HTR-8/SVneo (cell line): Measurements from ENCODE around the gene IFT20.

Experiments
- DNase-seq: peaks from one replicate; pipeline ENCODE4 v3.0.0; 2011; ENCODE audit warnings: low spot score, mixed read lengths; ENCODE audit not compliant: insufficient read length
- FAIRE-seq: peaks from 2 replicates; lab custom pipeline; 2011; peaks lifted over from hg19 to GRCh38; lab: Jason Lieb, UNC

IFT20 gene

DNA sequence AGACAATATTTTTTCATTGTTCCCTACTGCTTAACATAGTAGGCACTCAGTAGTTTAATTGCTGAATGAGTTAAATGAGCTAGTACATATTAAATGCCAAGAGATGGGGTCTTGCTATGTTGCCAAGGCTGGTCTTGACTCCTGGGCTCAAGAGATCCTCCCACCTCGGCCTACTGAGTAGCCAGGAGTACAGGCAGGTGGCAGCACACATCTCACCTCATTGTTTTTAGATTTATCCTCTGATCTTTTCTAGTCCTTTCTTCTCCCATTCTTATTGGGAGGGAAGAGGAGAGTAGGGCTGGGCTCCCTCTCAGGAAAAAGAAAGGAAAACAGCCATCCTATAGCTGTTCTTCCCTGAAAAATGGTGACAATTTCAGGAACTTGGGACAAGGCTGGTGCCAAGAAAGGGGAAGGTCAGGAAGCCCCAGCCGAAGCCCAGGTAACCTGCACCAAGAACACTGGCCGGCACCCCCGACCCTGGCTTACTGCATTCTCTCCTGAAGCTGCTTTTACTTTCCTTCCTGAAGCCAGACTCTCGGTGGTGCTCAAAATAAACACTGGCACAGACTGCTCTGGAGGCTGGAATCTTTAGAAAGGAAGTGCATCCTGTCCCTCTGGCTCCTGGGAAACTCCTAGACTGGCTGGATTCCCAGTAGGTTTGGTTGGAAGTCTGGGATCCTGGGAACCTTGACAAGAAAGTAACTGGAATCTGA lies 2.9 kb upstream of the IFT20 start:
- FAIRE-seq = no peak

DNA sequence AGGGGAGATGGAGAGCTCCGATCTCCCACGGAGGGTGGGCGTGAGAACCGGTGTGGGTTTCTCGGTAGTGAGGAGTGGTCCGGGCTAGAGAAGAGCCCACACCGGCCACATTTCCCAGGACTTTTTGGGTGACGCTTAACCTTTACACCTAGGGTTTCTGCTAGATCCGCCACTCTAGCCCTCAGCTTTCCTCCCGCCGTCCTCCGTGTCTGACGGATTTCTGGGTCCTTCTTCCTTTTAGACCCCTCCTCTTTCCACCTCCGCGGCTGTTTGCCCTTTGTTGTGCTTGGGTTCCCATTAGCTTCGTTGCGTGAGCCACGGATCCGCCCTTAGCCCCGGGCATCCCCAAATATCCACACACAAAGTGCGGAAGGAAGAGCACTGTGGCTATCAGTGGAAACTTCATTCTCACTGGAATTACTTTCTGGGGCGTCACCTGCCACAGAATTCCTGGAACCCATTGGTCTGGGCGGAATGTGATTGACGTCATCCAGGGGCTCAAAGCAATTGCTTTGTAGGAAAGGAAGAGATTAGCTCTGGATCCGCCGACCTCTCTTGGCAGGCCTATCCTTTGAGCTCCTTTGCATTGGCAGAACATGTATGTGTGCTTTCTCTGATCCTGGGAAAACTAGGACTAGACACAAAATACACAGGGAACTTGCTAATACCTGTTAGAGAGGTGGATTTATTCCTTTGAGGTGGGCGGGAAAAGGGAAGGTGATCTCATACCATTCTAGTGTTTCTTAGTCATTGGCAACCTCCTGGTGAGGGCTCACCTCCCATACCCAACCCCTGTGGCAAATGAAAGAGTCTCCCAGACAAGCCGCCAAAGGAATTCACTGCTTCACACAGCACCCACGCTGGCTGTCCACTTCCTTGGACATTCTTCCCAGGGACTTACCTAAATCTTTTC lies 943 bp upstream of the IFT20 start:
- DNase-seq (peak; percentile 87), FAIRE-seq (peak; percentile 66)

More for the DNA sequence above, 2.9 kb upstream of the IFT20 start:
- no peak for DNase-seq

- no peak for FAIRE-seq
Measured at GRCh38 chr17:28334666-28335200, 539 bp downstream of the IFT20 start.

DNA sequence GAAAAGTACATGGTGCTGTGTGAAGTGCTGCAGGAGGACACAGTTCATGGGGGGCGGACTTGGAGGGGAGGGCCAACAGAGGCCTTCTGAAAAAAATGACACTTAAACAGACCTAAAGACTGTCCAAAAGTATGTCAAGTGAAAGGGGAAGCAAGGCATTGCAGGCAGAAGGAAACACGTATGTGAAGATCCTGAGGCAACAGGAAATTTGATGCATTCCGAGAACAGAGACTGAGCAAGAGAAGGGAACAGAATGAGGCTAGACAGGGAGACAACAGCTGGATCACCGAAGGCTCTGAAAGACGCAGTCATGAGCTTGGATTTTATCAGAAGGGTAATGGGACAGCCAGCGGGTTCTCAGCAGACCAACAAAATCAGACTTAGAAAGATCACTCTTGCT lies 1.1 kb downstream of the IFT20 start:
- DNase-seq = no peak
- FAIRE-seq = no peak

More at GRCh38 chr17:28334666-28335200, 539 bp downstream of the IFT20 start:
- DNase-seq = no peak

- FAIRE-seq (no peak), DNase-seq (no peak)
Measured at GRCh38 chr17:28333083-28333746, 2.1 kb downstream of the IFT20 start.

DNA sequence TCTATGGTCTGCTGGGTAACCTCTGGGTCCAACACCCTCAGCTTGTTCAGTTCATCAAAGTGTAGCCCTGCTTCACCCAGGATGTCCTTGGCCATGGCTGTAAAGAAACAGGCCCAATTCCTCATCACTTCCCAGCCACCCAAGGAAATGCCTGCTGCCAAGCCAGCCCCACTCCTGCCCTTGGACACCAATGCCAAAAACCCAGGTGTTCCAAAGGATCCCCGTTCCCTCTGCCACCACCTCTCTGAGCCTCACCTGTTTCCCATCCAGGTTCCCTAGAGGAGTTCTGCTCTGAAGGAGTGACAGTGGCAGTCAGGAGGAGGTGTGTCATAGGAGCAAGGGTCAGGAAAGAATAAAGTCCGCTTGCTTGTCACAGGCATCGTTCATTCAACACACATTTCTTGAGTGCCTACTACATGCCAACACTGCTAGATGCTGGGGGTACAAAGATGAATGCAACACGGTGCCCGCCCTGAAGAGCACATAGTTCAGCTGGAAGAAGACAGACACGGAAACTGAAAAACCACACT lies 3.3 kb downstream of the IFT20 start:
- FAIRE-seq (no peak), DNase-seq (no peak)

DNA sequence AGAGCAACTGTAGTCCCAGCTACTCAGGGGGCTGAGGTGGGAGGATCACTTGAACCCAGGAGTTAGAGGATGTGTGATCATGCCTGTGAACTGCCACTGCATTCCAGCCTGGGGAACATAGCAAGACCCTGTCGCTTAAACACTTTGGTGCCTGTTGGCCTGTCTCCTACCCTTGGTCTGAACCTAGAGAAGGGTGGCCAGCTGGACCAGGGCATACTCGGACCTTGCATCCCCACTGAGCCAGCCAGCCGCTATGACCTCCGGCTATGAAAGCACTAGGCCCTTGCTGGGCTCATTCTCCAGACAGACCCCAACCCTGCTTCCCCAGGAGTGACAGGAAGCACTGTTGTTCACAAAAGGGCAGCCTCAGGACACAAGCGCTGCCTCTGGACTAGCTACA lies 4.6 kb downstream of the IFT20 start:
- DNase-seq (no peak), FAIRE-seq (no peak)

DNA sequence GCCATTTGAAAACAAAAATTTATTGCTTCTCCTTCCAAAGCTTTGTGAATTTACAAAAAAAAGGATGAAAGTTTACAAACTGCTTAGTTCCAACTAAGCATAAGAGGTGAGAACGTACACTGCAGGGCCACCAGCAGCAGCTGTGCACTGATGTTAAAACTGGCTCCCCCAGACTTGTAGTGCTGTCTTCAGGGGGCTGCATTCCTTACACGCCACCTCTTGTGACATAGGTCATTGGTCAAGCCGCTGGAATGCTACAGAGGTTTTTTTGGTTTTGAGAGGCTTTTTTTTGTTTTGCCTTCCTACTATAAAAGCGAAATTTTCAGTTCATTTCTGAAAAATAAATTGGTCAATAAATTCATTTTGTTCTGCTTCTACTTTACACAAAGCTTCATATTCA lies 6.9 kb downstream of the IFT20 start:
- FAIRE-seq = no peak

GRCh38 chr17:28327709-28328108 lies 7.6 kb downstream of the IFT20 start:
- DNase-seq (peak; percentile 35), FAIRE-seq (no peak)

More for the DNA sequence above, 6.9 kb downstream of the IFT20 start:
- DNase-seq = no peak

DNA sequence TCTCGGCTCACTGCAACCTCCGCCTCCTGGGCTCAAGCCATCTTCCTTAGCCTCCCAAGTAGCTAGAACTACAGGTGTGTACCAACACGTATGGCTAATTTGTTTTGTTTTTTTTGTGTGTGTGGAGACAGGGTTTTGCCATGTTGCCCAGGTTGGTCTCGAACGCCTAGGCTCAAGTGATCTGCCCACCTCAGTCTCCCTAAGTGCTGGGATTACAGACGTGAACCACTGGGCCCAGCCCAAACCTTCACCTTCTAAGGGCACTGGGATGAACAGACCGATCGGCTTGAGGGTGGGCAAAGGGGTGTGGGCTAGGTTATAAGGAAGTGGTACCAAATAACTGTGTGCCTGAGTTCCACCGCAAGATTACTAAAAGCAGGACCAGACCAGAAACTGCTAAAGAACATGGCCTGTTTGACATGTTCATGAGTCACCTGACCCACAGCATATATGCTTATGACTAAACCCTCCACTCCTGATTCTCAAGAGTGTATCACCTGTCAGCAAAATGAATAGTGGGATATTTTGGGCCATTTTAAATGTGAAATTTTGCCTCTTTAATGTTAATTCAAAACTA lies 8.2 kb downstream of the IFT20 start:
- FAIRE-seq (peak; percentile 9), DNase-seq (no peak)

GRCh38 chr17:28326114-28326513 lies 9.2 kb downstream of the IFT20 start:
- DNase-seq = no peak
- no peak for FAIRE-seq

DNA sequence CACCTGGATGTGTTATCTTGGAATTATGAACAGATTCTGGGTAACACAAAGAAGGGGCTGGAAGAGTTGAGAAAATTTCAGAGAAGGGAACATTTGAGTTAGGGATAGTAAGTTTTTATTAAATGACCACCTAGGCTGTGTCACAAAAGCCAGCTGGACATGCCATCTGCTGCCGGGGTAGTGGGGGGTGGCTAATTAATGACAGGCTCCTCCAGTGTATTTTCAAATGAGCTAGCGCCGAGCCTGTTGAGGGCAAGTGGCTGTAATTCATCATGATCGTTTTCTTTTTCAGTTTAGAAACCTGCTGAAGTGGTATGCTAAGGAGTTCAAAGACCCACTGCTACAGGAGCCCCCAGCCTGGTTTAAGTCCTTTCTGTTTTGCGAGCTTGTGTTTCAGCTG lies 10.1 kb downstream of the IFT20 start:
- no peak for FAIRE-seq
- no peak for DNase-seq

DNA sequence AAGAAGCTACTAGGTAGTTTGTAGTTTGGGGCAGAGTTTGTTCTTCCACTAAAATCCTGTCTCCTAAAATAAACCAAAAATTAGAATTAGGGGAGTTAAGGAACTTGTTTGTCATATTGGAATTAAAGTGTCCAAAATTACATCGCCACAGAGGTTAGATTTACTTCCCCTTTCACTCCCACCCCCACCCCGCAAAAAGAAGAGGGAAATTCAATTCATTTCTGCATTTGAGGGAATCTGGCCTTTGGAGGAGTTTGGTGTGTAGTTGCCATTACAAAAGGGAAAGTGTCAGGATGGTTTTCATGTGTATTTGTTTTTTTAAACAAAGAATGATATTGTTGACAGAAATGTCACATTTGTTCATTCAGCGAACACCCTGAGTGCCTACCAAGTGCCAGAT lies 10.5 kb downstream of the IFT20 start:
- DNase-seq (no peak), FAIRE-seq (no peak)

DNA sequence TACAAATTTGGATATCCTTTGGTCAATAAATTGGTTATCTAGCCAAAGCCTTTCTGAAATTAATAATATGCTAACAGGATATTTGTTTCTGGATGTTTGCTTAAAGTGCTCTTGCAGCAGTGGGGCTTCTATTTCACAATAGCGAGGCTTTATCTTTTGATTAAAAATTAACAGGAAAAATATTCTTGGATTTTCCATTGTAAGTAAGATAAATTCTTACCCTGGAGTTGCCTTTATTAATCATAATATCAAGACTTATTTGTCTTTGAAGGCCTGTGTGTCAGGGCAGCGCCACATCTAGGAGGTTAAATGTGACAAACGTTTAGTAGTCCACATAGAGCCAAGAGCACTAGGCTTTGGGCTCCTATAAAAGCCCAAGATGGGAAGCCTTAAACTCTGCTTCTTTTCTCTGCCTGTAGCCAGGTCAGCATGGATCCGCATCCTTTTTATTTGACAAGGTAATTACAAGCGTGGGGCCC lies 11.0 kb downstream of the IFT20 start:
- FAIRE-seq (no peak), DNase-seq (no peak)

- DNase-seq = no peak
- no peak for FAIRE-seq
Measured at GRCh38 chr17:28320215-28321061, 14.8 kb downstream of the IFT20 start.

- FAIRE-seq (no peak), DNase-seq (no peak)
Measured at GRCh38 chr17:28319598-28319935, 15.7 kb downstream of the IFT20 start.

- DNase-seq (peak; percentile 98), FAIRE-seq (peak; percentile 97)
Measured at GRCh38 chr17:28318759-28319597, 16.3 kb downstream of the IFT20 start, which contains the start of gene TMEM97. Gene TMEM97 (plus strand): TSS chr17:28319200. CDS start chr17:28319240, 40 bp downstream.
